ENCODE measurements around the gene UST. TPM values are rescaled to one million over a fixed set of nuclear protein-coding genes. Genes with fewer than 3 reads are reported as not detected.

UST gene
- total and polyA plus RNA-seq, 2 of the 8 experiments (the other 6 are each of a cell fraction or from before 2014, with no cell fraction given), result 13.5 to 34.5 TPM

DNA sequence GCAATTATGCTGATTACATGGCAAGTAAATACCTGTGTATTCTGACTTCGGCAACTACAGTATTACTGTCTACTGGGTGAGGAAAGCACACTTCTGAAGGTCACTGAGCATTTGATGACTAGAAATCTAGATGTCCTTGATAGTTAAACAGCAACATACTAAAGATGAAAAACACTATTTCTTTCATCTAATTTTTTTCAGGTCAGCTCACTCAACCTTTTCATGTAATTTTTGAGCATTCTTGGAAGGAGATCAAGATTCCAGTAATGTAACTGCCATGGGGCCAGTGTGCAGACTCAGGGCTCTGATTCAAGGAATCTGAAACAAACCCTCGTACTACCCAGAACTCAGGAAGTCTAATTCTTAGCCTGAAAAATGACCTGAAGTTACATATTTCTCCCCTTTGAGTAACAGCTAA, 348.1 kb downstream of the UST start:
- Histone ChIP-seq H2AK5ac (ENCODE audit: low read depth, low read length) (no peak overlapping the region), H4K20me1 (replicated peaks in 1 of 2; ENCODE audit: control insufficient read depth in 1 of 2, insufficient read depth in 2 of 2, low read length in 2 of 2) (no peaks in the 10 kb centered on the region), H3K4ac (replicated peaks; ENCODE audit: insufficient read length, low read depth, low read length) (no peak overlapping the region), H4K8ac (ENCODE audit: extremely low read depth, insufficient read depth, low read length) (no peak overlapping the region), H2BK5ac (ENCODE audit: low read depth, low read length) (no peak overlapping the region), H3K9ac (replicated peaks in 1 of 4; ENCODE audit: extremely low read depth in 1 of 4, low read depth in 3 of 4, low read length in 3 of 4) (no peak overlapping the region), H2AFZ (ENCODE audit: low read length) (no peak overlapping the region), H2BK15ac (ENCODE audit: low read length) (no peak overlapping the region), H3K4me2 (ENCODE audit: insufficient read depth in 1 of 2, low read depth in 2 of 2, low read length in 2 of 2) (no peak overlapping the region), H3K56ac (replicated peaks; ENCODE audit: insufficient read length, low read depth, low read length) (no peak overlapping the region), H3K79me1 (ENCODE audit: low read depth, low read length) (no peaks in the 10 kb centered on the region), H2BK20ac (ENCODE audit: low read length) (no peak overlapping the region), H3K23ac (ENCODE audit: insufficient read length) (no peak overlapping the region), H2BK12ac (ENCODE audit: low read depth, low read length) (no peak overlapping the region), H3K36me3 (ENCODE audit: control insufficient read depth in 2 of 4, insufficient read depth in 4 of 4, low read length in 3 of 4) (no peaks in the 10 kb centered on the region), H3K4me3 (ENCODE audit: extremely low read depth in 1 of 4, insufficient read depth in 2 of 4, low read depth in 3 of 4, low read length in 4 of 4) (no peak overlapping the region), H4K91ac (replicated peaks; ENCODE audit: insufficient read length, low read length) (no peak overlapping the region), H3K9me3 (ENCODE audit: insufficient read depth in 2 of 2, low read depth in 1 of 2, low read length in 1 of 2) (0 out of 4 replicates have a peak, but pooled peaks cover 0 to 2% of the 10 kb centered on the region in 2 experiments), H3K27me3 (replicated peaks in 1 of 4; ENCODE audit: control insufficient read depth in 3 of 4, extremely low read depth in 1 of 4, insufficient read depth in 3 of 4, low read length in 3 of 4) (no peaks in the 10 kb centered on the region), H2BK120ac (replicated peaks; ENCODE audit: low read depth, low read length) (no peak overlapping the region), H3K27ac (ENCODE audit: low read depth, low read length) (no peak overlapping the region), H3K18ac (ENCODE audit: extremely low read depth, low read length) (no peak overlapping the region), H3K23me2 (ENCODE audit: low read depth, low read length) (no peaks in the 10 kb centered on the region), H3K4me1 (replicated peaks in 1 of 4; ENCODE audit: control insufficient read depth in 3 of 4, insufficient read depth in 4 of 4, low read length in 3 of 4) (peaks cover 3 to 6% (median 4%) of the 10 kb centered on the region in 4 experiments; a peak in 4 of 7 replicates), H3K14ac (ENCODE audit: insufficient read length) (no peak overlapping the region), H3K79me2 (ENCODE audit: control insufficient read depth in 1 of 2, insufficient read depth in 2 of 2, low read length in 2 of 2) (no peaks in the 10 kb centered on the region), H4K5ac (ENCODE audit: insufficient read length, low read depth, low read length) (no peak overlapping the region)
- no peak for DNase-seq (ENCODE audit: low read depth in 1 of 2, low spot score in 2 of 2)
- WGBS, 2 experiments (ENCODE audit: extremely low coverage in 1 of 2, insufficient coverage in 1 of 2, insufficient read length in 1 of 2, insufficient replicate concordance in 2 of 2, low coverage in 1 of 2, low lambda C conversion rate in 2 of 2, missing lambda C conversion rate in 1 of 2), result 92% methylated on average over 2 of the region's 2 CpGs; no CpG with 5 or more reads in 1 of the 2 experiments
- POLR2A ChIA-PET (ENCODE audit: partially characterized antibody), result no interaction called here
- FAIRE-seq, result no peak
- CTCF ChIA-PET (ENCODE audit: partially characterized antibody), result interaction anchor here (0.6 to 2.8 kb wide), 7 partner anchors 10 to 370 kb away, joined by 3 to 12 read pairs (median 3); no protein-coding TSS in a partner anchor
- TF ChIP-seq, protein P1, sequence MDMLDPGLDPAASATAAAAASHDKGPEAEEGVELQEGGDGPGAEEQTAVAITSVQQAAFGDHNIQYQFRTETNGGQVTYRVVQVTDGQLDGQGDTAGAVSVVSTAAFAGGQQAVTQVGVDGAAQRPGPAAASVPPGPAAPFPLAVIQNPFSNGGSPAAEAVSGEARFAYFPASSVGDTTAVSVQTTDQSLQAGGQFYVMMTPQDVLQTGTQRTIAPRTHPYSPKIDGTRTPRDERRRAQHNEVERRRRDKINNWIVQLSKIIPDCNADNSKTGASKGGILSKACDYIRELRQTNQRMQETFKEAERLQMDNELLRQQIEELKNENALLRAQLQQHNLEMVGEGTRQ (IDR thresholded peaks at IDR 0.05; ENCODE audit: low read length), result no peak
- TF ChIP-seq POLR2AphosphoS5 (IDR thresholded peaks at IDR 0.05; ENCODE audit: low read depth, low read length), result no peak

Measured in H1 (cell line).